ENCODE measurements around the gene EHD3.
A peak's percentile ranks its signal among the peaks of the same experiment; 100 is the strongest.

The EHD3 gene

DNA sequence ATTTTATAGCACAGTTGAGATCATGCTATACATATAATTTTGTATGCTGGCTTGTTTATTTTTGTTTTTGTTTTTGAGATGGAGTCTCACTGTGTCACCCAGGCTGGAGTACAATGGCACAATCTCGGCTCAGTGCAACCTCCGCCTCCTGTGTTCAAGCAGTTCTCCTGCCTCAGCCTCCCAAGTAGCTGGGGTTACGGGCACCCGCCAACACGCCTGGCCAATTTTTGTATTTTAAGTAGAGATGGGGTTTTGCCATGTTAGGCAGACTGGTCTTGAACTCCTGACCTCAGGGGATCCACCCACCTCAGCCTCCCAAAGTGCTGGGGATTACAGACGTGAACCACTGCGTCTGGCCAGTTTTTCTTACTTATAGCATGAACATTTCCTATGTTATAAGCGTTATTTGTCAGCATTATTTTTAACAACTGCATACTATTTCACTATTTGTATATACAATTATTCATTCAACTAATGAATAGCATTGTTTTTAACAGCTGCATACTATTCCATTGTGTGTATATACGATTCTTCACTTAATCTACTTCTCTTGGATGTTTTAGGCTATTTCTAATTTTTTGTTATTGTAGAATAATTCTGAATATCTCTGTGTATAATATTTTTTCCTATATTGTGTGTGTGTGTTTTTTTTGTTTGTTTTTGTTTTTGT is 3.5 kb downstream of the EHD3 start:
- DNase-seq (ENCODE audit: low read depth): no peak

DNA sequence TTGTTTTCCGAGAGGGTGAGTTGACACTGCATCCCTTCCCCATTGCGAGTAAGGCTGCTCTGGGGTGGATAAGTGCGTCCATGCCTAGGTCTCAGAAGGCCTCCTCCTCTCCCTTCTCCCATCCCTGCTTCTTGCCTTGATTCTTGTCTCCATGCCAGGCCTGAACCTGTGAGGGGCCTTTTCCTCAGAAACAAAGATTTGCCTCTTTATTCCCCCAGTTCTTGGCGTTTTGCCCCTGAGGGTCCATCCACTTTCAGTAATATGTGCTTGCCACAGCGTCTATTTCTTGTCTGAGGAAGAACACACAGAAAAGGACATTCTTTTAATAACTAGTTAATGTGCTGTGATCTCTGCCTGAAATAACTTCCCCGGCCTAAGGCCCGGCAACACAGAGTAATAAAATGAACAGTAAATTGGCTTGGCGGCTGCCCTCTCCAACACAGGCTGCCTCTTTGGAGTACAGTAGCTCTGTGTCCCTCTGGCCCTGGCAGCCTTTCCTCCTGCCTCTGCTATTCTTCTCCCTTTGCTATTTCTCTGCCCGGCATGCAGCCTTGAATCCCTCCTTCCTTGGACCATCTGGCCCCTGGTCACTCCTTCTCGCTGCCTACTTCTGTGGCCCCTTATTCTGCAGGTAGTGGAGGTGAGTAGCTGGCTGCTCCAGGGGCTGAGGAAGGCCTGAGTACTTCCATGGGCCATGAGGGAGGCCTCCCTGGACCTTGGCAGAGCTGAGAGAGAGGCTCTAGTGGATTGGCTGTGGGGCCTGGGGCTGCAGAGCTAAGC is 4.4 kb downstream of the EHD3 start:
- DNase-seq (ENCODE audit: low read depth): peak; percentile 80

DNA sequence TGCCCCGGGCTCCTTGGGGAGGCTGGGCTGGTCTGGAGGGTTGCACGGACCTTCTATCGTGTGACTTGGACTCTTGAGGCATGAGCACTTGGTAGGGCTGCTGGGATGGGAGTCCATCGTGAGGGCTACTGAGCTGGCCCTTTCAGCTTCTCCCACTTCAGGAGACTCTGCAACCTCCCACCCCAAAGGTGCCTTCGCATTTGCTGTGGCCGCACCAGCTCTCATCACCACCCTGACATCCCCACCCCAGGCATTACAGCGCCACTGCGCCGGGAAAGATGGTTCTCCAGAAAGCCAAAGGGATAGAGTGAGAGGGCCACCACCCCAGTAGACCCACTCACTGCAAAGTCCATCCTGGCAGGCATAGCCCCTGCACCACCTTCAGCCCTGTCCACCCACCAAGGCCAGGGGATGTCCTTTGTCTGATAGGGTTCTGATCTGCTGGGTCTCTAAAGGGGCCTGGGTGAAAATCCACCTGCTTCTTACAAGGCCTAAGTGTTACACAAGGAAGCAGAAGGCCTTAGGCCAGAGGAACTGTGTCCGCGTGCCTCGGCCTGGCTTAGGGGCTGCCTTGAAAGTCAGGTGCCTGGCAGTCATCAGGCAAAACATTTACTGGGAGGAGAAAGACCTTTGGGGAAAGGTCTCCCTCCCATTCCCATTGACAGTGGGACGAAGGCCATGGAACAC is 5.1 kb downstream of the EHD3 start:
- DNase-seq (ENCODE audit: low read depth): no peak

DNA sequence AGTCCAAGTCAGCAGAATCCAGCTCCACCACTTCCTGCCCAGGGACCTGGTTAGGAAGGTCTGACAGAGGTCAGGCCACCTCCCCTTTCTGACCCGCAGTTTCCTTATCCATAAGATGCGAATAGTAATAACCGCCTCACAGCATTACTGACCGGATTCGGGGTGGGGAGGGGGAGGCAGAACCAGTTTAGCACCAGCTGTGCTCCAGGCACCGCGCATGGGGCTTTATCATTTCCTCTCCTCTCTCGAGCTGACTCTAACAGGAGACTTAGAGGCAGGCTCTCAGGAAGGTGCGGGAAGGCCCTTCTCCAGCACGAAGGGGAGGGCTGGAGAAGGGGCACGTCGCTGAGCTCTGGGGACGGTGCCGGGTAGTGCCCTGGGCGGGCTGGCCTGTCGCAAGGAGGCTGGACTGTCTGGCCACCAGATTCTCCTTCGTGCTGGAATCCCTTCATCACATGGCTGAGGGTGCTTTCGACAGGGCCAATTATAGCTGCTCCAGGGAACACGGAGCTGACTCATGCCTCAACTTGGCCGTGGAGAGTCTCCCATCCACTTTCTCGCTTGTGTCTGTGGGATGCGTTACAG is 5.7 kb downstream of the EHD3 start:
- peak; percentile 84 for DNase-seq (ENCODE audit: low read depth)

DNA sequence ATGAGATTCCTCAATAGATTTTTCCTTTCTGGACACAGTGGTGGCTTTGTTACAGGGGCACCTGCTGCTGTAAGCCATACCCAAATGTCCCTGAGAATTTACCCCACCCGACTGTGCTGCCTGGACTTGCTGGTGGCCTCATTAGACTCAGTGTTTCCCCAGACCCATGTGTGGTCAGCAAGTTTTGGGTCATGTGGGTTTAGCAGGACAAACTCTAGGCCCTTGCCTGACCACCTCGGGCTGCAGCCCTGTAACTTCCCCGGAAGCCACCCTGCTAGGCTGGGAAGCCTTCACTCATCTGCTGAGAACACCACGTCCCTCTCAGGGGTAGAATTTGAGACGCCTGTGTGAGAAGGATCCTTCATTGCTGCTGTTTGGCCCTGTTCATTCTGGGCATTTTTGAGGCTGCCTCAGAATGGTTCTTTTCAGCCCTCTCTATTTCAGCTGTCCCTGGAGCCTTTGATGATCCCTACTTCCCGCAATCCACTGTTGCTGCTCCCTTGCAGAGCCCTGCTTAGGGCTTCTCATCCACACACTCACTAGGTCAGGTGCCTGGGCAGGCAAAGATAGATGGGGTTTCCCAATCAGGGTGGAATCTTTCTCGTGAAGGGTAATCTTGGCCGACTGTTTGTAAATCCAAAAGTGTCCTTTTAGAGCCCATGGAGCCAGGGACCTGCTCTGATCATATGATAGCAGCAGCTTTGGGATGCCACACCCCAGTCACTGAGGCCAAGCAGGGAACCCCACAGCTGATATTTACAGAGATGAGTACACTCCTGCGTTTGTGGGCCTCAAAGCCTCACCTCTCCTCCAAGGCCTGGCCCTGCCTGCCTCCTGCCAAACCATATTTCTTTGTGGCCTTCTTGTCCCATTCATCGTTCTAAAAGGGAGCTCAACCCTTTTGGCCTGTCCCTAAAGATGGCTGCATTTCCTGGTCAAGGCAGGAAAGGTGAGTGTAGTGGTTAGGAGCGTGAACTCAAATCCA is 6.7 kb downstream of the EHD3 start:
- no peak for DNase-seq (ENCODE audit: low read depth)

DNA sequence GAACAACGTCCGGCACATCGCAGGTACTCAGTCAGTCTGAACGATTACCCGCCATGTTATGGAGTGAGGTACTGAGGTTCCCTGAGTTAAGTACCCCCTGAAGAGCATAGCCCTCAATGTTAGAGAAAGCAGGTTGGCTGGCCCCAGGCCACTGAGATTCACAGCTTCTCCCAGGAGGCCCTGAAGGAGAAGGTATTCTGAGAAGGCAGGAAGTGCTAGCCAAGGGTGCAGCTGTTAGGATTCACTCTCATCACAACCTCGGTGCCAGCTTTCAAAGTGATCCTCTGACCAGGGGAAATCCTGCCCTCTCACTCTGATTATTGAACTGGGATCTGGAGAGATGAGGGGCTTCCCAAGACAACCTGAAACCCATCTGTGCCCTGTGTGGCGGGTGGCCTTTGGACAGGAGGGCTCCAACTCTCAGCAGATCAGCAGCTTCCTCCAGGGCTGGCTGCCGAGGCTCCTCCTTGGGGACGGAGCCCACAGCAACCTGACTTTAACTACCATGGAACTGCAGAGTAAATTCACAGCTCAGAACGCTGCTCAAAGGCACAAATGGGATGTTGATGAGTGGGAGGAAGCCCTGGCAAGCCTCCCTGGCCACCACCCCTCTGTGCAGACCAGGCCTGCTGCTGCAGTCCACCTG is 7.8 kb downstream of the EHD3 start:
- no peak for DNase-seq (ENCODE audit: low read depth)

DNA sequence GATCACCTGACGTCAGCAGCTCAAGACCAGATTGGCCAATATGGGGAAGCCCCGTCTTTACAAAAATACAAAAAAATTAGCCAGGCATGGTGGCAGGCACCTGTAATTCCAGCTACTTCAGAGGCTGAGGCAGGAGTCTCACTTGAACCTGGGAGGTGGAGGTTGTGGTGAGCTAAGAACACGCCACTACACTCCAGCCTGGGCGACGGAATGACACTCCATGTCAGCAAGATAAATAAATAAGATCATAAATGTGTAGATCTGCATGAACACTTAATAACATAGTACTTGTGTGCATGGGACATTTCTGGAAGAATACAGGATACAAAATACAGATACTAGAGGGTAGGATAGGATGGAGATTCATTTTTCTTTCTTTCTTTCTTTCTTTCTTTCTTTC is 9.1 kb downstream of the EHD3 start:
- DNase-seq (ENCODE audit: low read depth): no peak

DNA sequence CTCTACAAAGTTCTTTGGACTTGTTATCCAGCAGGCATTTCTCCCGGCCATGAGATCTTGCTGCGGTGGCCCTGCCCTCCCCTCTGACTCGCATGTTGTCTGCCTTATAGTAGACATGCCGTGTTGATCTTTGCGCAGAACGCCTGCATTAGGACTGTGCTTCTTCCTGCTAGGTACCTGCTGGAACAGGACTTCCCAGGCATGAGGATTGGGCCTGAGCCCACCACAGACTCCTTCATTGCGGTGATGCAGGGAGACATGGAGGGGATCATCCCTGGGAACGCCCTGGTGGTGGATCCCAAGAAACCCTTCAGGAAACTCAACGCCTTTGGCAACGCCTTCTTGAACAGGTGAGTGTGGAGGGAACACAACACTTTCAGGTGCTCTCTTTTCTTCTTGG is 10.1 kb downstream of the EHD3 start:
- DNase-seq (ENCODE audit: low read depth): no peak

DNA sequence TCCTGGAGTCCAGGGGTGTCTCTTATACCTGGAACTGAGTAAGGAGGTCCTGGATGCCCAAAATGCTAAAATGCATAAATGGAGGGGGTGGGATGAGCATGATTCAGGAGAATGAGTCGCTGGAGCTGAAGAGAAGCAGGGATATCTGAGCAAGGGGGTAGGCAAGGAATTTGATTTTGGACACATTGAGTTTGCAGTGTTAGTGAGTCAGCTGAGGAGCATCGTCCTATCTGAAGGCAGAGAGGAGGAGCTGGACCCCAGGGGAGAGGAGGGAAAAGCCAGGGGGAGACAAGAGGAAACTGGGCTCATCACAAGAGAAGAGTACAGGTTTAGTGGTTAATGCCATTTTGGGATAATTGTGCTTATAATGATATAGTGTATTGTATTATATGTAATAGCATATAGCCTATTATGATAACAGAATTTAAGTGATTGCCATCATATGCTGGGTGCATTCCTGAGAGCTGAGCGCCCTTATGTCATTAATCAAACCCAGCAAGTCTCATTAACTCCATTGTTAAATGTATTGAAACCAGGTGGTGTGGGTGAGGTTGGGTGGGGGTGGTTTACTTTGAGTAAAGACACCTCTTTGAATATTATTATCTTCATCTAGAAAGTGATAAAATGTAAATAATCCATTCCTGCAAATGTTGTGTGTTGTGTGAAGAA is 12.4 kb downstream of the EHD3 start:
- peak; percentile 52 for DNase-seq (ENCODE audit: low read depth)

DNA sequence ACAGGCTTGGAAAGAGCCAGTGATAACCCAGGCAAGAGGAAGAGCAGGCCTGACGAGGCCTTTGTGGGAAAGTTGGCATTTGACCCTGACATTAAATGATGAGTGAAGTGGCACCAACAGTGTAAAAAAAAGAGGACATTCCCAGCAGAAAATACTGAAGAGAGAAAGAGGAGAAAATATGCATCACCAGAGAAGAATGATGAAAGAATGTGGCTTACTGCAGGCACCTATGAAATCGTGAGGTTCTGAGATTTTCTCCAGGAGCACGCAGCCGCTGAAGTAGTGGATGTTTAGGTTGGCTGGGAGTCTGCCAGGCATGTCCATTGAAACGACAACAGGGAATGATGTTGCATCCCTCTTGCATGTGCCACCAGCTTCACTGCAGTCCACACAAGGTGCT is 13.8 kb downstream of the EHD3 start:
- peak; percentile 39 for DNase-seq (ENCODE audit: low read depth)

DNA sequence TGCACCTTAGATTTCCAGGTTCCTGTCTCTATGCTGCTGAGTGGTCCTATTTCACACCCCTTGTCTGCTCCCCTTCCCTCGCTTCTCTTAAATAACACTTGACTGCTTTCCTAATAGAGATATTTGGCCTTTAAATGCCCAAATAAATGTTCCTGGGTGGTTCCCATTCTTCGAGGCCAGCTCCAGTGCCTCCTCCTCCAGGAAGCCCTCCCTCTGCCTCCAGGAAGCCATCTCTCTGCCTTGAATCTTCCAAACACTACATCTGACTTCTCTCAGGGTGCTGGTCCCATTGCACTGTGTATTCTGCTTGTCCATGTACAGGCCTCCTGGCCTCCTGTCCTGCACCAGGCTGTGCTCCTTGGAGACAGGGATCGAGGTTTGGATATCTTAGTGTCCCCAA is 14.2 kb downstream of the EHD3 start:
- no peak for DNase-seq (ENCODE audit: low read depth)

DNA sequence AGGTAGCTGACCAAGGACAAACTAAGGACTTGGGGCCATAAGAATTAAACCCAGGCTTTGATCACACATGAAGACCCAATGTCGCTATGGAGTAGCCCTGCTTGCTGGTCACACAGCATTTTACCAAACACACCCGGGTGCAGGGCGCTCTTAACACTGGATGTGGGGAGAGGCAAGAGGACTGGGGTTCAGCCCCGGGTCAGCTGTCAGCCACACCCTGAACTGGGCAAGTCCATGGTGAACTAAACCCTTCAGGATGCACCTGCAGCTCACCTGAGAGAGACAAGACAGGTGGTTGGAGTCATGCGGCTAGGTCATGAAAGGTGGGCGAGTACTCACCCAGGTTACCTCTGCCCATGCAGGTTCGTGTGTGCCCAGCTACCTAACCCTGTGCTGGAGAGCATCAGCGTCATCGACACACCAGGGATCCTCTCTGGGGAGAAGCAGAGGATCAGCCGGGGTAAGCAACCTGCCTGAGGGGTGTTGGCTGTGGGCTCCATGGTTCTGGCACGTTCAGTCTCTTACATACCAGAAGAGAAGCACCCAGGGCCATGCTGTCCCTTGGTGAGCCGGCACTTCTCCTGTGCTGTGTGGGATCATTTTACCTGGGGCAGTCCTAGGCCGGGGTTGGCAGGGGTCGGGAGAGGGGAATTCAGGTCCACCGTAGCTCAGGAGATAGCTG is 15.2 kb downstream of the EHD3 start:
- no peak for DNase-seq (ENCODE audit: low read depth)

DNA sequence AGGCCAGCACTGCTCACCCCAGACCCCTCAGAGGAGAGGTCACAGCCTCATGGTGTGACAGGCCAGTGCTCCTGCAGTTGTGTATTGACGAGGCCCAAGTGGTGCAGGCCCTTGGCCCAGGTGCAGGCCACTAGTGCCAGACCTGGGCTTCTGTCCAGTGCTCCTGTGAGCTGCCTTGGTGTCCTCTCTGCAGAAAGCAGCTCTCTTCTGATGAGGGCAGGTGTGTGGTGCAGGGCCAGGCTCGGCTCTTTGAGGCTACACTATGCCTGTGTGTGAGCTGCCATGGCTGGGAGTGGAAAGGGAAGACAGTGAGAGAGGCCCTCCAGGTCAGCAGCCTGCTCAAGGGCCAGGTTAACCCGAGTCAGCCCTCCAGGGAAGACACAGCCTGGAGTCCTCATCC is 17.1 kb downstream of the EHD3 start:
- DNase-seq (ENCODE audit: low read depth): no peak

DNA sequence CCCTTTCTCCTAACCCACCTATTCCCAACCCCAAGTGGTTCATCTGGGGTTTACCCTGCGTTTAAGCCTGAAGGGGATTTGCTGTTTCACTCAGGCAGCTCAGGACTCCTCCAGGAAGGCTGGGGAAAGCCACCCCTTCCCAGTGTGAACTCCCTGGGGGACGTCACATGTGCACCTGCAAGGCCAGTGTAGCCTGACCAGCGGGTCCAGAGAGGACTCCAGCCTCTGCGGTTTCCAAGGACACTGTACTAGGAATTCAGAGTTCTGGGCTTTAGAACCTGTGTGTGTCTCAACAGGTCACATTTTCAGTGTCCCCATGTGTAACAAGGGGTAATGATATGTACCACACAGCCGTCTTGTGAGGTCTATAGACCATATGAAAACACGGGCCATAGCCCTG is 17.9 kb downstream of the EHD3 start:
- no peak for DNase-seq (ENCODE audit: low read depth)

DNA sequence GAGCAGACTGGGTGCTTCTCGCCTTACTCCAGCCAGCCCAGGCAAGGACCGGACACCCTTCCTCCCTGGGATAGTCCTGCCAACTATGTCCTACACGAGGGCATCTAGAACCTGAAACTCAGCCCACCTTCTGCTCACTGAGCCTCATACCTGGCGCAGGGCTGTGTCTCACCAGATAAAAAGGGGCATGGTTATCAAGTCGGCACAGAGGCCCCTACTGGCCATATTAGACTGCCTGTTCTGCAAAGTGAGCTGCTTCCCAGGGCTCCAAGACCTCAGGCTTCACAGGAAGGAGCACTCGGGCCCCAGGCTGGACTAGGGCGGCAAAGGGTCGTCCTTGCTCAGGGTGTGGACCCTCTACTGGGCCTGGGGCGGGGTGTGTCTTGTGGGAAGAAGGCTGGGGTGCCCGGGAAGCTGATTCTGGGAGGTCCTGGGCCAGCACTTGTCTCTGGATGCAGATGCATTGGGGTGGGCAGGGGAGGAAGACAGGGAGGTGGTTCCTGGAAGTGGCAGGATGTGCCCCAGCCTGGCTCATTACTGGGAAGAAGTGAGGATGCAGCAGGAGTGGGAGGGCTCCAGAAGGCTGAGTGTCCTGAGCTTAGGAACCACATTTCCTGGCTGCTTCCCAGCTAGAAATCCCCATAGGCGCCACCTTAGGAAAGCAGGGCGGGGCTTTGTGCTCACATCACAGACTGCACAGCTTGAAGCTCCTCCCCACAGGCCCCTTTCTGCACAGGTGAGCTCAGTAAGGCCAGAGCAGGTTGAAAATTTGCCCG is 19.6 kb downstream of the EHD3 start:
- DNase-seq (ENCODE audit: low read depth): no peak

DNA sequence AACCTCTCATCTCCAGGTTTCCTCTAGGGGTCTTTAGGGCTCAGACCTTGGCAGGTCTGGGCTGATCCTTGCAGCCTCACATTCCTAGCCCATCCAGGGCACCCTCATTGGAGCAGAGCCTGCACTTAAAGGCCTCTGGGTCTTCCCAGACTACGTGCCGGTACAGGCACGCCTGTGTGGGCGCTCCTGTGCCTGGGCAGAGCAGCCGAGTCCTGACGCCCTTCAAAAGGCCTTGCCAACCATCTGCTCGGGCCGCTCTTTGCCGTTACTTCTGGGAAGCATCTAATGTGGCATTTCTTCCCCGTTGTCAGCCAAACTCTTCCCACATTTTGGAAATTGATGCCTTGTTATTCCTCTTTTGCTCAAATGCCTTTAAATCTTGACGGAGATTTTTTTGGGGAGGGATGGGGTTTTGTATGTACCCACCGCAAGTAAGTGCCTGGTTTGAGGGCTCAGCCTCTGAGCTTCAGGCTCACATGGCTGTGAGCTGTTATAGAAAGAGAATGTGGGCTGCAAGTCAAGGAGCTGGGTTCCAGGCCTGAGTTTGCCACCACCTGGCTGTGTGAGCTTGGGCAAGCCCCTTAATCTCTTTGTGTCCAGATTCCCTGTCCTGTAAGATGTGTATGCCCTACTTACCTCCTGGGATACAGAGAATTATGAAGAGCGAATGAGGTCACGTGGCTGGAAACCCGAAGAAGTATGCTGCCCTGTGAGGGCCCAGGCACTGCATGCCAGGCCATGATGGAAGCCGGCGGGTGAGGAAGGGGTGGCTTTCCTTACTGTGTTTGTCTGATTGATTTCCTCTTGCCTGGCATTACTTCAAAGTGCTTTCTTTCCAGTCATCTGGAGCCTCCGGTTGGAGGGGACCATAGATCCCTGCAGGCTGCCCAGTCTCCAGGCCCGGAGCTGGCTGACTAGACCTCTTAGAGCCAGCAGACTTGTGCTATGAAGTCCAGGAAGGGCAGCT is 20.6 kb downstream of the EHD3 start:
- DNase-seq (ENCODE audit: low read depth): no peak

DNA sequence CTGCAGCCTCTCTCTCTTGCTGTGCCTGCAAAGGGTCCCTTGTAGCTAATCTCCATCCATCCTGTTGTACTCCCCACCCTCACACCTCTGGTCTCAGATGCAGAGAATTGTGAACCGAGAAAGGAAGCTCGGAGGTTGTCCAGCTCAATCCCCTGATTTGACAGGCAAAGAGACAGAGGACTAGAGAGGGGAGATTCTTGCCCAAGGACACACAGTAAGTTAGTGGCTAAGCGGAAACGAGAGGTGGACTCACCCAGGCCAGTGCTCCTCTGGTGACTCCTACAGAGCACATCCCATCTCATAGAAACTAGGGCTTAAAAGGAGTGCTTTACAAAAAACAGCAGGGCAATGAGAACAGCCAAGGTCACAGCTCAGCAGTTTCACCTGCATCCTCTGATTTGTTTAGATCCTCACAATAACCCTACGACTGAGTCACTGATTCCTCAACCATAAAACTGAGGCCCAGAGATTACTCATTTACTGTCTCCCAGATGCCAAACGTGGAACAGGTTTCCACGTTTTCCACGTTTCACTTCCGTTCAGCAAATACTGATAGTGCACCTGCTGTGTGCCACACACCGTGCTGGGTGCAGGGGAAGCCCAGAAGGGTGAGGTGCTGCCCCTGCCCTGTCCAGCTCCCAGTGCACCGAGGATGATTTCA is 22.1 kb downstream of the EHD3 start:
- DNase-seq (ENCODE audit: low read depth): no peak
